PC-3 (cell line): Measurements from ENCODE around the gene NRXN2. TPM values are rescaled to one million over a fixed set of nuclear protein-coding genes. Genes with fewer than 3 reads are reported as not detected.

ENCODE experiments used
- ATAC-seq: fragments of 200-7000 bp; cut with Tn5 transposase; 2 replicates; pipeline ENCODE4 v1.9.1; 2020; ENCODE audit warnings: mild to moderate bottlenecking, moderate library complexity
- BruUV-seq: library from RNA; stranded (reverse); fragments of 400-500 nt; replicated peaks from 2 replicates; lab custom pipeline; 2021; lab: Mats Ljungman, UMichigan
- CTCF ChIA-PET: fragments of 300-600 bp; sonication (Branson Sonifier 250); formaldehyde crosslinking; loops from one replicate; lab custom pipeline; 2022; ENCODE audit warnings: antibody characterized with exemption; lab: Charles Lee
- POLR2A ChIA-PET: fragments of 300-600 bp; sonication (Branson Sonifier 250); formaldehyde crosslinking; loops from one replicate; lab custom pipeline; 2022; ENCODE audit warnings: antibody characterized with exemption; ENCODE audit not compliant: unreplicated experiment; lab: Charles Lee
- DNase-seq: peaks from one replicate; pipeline ENCODE4 v3.0.0-alpha.2; 2015
- H2AFZ ChIP-seq: fragments of 300-600 bp; sonication (generic); 2 replicates; pipeline ENCODE4 v1.6.0; 2016; ENCODE audit warnings: antibody characterized with exemption, low read length
- H3F3A ChIP-seq: fragments of 300-600 bp; sonication (generic); one replicate; pipeline ENCODE4 v1.6.0; 2017; ENCODE audit warnings: antibody characterized with exemption, low read length, control low read depth, mild to moderate bottlenecking; ENCODE audit not compliant: unreplicated experiment
- H3K27ac ChIP-seq: fragments of 300-600 bp; sonication (generic); 2 replicates; pipeline ENCODE4 v1.5.1; 2016; ENCODE audit warnings: mild to moderate bottlenecking, low read length
- H3K27me3 ChIP-seq: fragments of 300-600 bp; sonication (generic); 2 replicates; pipeline ENCODE4 v1.6.1; 2016; ENCODE audit warnings: low read length, mixed read lengths
- H3K36me3 ChIP-seq: fragments of 300-600 bp; sonication (generic); 2 replicates; pipeline ENCODE4 v1.6.1; 2016; ENCODE audit warnings: low read depth, mixed run types, low read length, mixed read lengths
- H3K4me1 ChIP-seq: fragments of 300-600 bp; sonication (generic); 2 replicates; pipeline ENCODE4 v1.5.1; 2016; ENCODE audit warnings: low read length; ENCODE audit not compliant: insufficient read depth
- H3K4me2 ChIP-seq: fragments of 300-600 bp; sonication (generic); 2 replicates; pipeline ENCODE4 v1.6.0; 2016; ENCODE audit warnings: low read length
- H3K4me3 ChIP-seq: fragments of 300-600 bp; sonication (generic); 2 replicates; pipeline ENCODE4 v1.5.1; 2016; ENCODE audit warnings: mild to moderate bottlenecking, low read length, mixed read lengths
- H3K79me2 ChIP-seq: fragments of 300-600 bp; sonication (generic); 2 replicates; pipeline ENCODE4 v1.6.1; 2017; ENCODE audit warnings: low read length, mixed read lengths
- H3K9ac ChIP-seq: fragments of 300-600 bp; sonication (generic); 2 replicates; pipeline ENCODE4 v1.6.0; 2016; ENCODE audit warnings: mild to moderate bottlenecking, low read length
- H3K9me2 ChIP-seq: fragments of 300-600 bp; sonication (generic); replicated peaks from 2 replicates; pipeline ENCODE4 v1.6.1; 2016; ENCODE audit warnings: mixed run types, low read length, mixed read lengths
- H3K9me3 ChIP-seq: fragments of 300-600 bp; sonication (generic); 2 replicates; pipeline ENCODE4 v1.6.1; 2016; ENCODE audit warnings: low read length, mixed read lengths
- H4K20me1 ChIP-seq: fragments of 300-600 bp; sonication (generic); 2 replicates; pipeline ENCODE4 v1.6.1; 2016; ENCODE audit warnings: low read length, mixed read lengths
- CTCF ChIP-seq: fragments of 300-600 bp; sonication (generic); conservative IDR thresholded peaks from 2 replicates; pipeline ENCODE4 v1.5.1; 2017; ENCODE audit warnings: antibody characterized with exemption, low read depth, mild to moderate bottlenecking, low read length
- EZH2 ChIP-seq: fragments of 300-600 bp; sonication (generic); IDR thresholded peaks from one replicate; pipeline ENCODE4 v1.6.1; 2017; ENCODE audit warnings: antibody characterized with exemption, mild to moderate bottlenecking, low read length; ENCODE audit not compliant: unreplicated experiment
- EZH2phosphoT487 ChIP-seq: fragments of 300-600 bp; sonication (generic); IDR thresholded peaks from 2 replicates; pipeline ENCODE4 v1.6.1; 2018; ENCODE audit warnings: mild to moderate bottlenecking, antibody characterized with exemption, low read length, borderline replicate concordance
- intact Hi-C: fragments of 100-400 bp; cut with micrococcal nuclease; formaldehyde crosslinking; loops from 2 replicates; pipeline ENCODE4 v1.9.0; 2023
- total RNA-seq: library from RNA; depleted of rRNA; stranded (reverse); fragments of >200 nt; gene quantifications from 2 replicates; pipeline ENCODE4 v1.2.3, GENCODE V29; 2014

NRXN2 gene
- total RNA-seq, 1 experiment from 2014 or later: not detected

- Histone ChIP-seq H3K27me3 (peaks cover 47% of the 10 kb centered on the region), H3K9me3 (no peaks in the 10 kb centered on the region), H4K20me1 (0 out of 2 replicates have a peak, but pooled peaks cover 3% of the 10 kb centered on the region), H3K79me2 (no peaks in the 10 kb centered on the region), H3K9me2 (no peaks in the 10 kb centered on the region), H3K4me1 (no peaks in the 10 kb centered on the region), H3K36me3 (no peaks in the 10 kb centered on the region), H3K4me3 (no peak overlapping the region), H3K27ac (no peak overlapping the region), H3K9ac (no peak overlapping the region), H2AFZ (no peak overlapping the region), H3K4me2 (no peak overlapping the region), H3F3A (no peaks in the 10 kb centered on the region)
- ChIA-PET CTCF (interaction anchor here (0.5 kb wide), 1 partner anchor 1201 kb away, joined by 5 read pairs; no protein-coding TSS in a partner anchor), POLR2A (no interaction called here)
- no peak for ATAC-seq
- TF ChIP-seq EZH2phosphoT487: no peak
- TF ChIP-seq EZH2: no peak
- no peak for TF ChIP-seq CTCF
- BruUV-seq: no TSS peak
- no peak for DNase-seq
- intact Hi-C loops: no loop called here
Measured at GRCh38 chr11:64639885-64640284, 83.1 kb downstream of the NRXN2 start.

DNA sequence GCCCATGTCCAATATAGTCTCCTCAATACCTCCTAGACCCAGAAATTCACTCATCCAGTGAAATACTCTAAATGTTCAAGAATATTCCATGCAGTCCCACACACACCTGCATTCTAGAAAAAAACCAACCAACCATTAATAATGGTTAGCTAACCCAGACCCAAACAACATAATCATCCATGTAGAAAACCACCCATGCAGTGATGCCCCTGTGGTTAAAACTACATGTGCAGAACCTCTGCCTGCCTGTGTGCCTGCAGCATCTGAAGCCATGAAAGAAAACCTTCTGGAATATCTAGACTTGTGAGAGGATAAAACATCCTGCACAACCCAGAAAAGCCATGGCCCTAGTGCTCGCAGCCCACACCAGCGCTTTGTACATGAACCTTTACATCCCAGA lies 84.2 kb downstream of the NRXN2 start:
- DNase-seq: no peak
- Histone ChIP-seq H3K4me3 (no peak overlapping the region), H3K27me3 (peaks cover 37% of the 10 kb centered on the region), H3K36me3 (no peaks in the 10 kb centered on the region), H3K4me2 (no peak overlapping the region), H3K4me1 (no peaks in the 10 kb centered on the region), H3K9me2 (no peaks in the 10 kb centered on the region), H3F3A (no peaks in the 10 kb centered on the region), H3K27ac (no peak overlapping the region), H3K79me2 (no peaks in the 10 kb centered on the region), H2AFZ (no peak overlapping the region), H3K9me3 (no peaks in the 10 kb centered on the region), H3K9ac (no peak overlapping the region), H4K20me1 (no peaks in the 10 kb centered on the region)
- intact Hi-C loops: no loop called here
- no peak for ATAC-seq
- BruUV-seq: no TSS peak
- ChIA-PET POLR2A (no interaction called here), CTCF (no interaction called here)
- TF ChIP-seq CTCF (no peak), EZH2phosphoT487 (no peak), EZH2 (no peak)

- Histone ChIP-seq H3K9ac (no peak overlapping the region), H3K9me3 (no peaks in the 10 kb centered on the region), H3K4me1 (no peaks in the 10 kb centered on the region), H2AFZ (no peak overlapping the region), H3K9me2 (no peaks in the 10 kb centered on the region), H3K27me3 (peaks cover 36% of the 10 kb centered on the region), H4K20me1 (no peaks in the 10 kb centered on the region), H3K4me3 (no peak overlapping the region), H3K27ac (no peak overlapping the region), H3K4me2 (no peak overlapping the region), H3K79me2 (no peaks in the 10 kb centered on the region), H3K36me3 (no peaks in the 10 kb centered on the region), H3F3A (no peaks in the 10 kb centered on the region)
- no TSS peak for BruUV-seq
- ChIA-PET POLR2A (no interaction called here), CTCF (no interaction called here)
- no peak for TF ChIP-seq EZH2
- no peak for TF ChIP-seq CTCF
- no peak for TF ChIP-seq EZH2phosphoT487
- intact Hi-C loops: no loop called here
- no peak for ATAC-seq
- no peak for DNase-seq
Measured at GRCh38 chr11:64638018-64638665, 84.9 kb downstream of the NRXN2 start.
